H1 (cell line): ENCODE measurements around the gene MRPL11. TPM values are rescaled to one million over a fixed set of nuclear protein-coding genes. Genes with fewer than 3 reads are reported as not detected.

Experiments
- CTCF ChIA-PET: fragments of 300-600 bp; sonication (Branson Sonifier 250); formaldehyde crosslinking; loops from one replicate; lab custom pipeline; 2021; ENCODE audit not compliant: partially characterized antibody; lab: Charles Lee
- POLR2A ChIA-PET: fragments of 300-600 bp; sonication (Branson Sonifier 250); formaldehyde crosslinking; loops from one replicate; lab custom pipeline; 2021; ENCODE audit warnings: inconsistent platforms; ENCODE audit not compliant: partially characterized antibody; lab: Charles Lee
- DNase-seq, 2 experiments: peaks; one replicate each; pipeline versions ENCODE4 v3.0.0 to v3.0.0-alpha.2; 2010 to 2022; ENCODE audit warnings: low spot score in 2 of 2, low read depth in 1 of 2, mixed read lengths in 1 of 2
- FAIRE-seq: peaks from 2 replicates; lab custom pipeline; 2011; peaks lifted over from hg19 to GRCh38; lab: Jason Lieb, UNC
- H2AFZ ChIP-seq: 2 replicates; pipeline ENCODE4 v1.8.1; 2012; ENCODE audit warnings: low read length, inconsistent platforms
- H2AK5ac ChIP-seq: 2 replicates; pipeline ENCODE4 v1.6.1; 2013; ENCODE audit warnings: low read depth, low read length
- H2BK120ac ChIP-seq: replicated peaks from 2 replicates; pipeline ENCODE3; 2013; ENCODE audit warnings: low read depth, low read length, inconsistent platforms
- H2BK12ac ChIP-seq: 2 replicates; pipeline ENCODE4 v1.6.1; 2013; ENCODE audit warnings: low read depth, low read length
- H2BK15ac ChIP-seq: 2 replicates; pipeline ENCODE4 v1.6.1; 2013; ENCODE audit warnings: low read length
- H2BK20ac ChIP-seq: 2 replicates; pipeline ENCODE4 v1.6.1; 2013; ENCODE audit warnings: low read length
- H2BK5ac ChIP-seq: 2 replicates; pipeline ENCODE4 v1.6.1; 2013; ENCODE audit warnings: low read depth, low read length
- H3K14ac ChIP-seq: 2 replicates; pipeline ENCODE4 v1.6.1; 2013; ENCODE audit warnings: inconsistent platforms; ENCODE audit not compliant: insufficient read length
- H3K18ac ChIP-seq: 2 replicates; pipeline ENCODE4 v1.6.1; 2013; ENCODE audit warnings: low read length; ENCODE audit errors: extremely low read depth
- H3K23ac ChIP-seq: 2 replicates; pipeline ENCODE4 v1.6.1; 2013; ENCODE audit warnings: inconsistent platforms; ENCODE audit not compliant: insufficient read length
- H3K23me2 ChIP-seq: 2 replicates; pipeline ENCODE4 v1.6.1; 2013; ENCODE audit warnings: low read depth, low read length
- H3K27ac ChIP-seq: 2 replicates; pipeline ENCODE4 v1.6.1; 2011; ENCODE audit warnings: low read depth, low read length, inconsistent platforms
- H3K27me3 ChIP-seq, 4 experiments: replicated peaks in 1 of 4; 1 replicate in 1 of 4; 2 replicates in 3 of 4; pipeline versions ENCODE4 v1.6.1 to v1.8.1; 2011 to 2013; ENCODE audit warnings: low read length in 3 of 4, mild to moderate bottlenecking in 3 of 4, inconsistent platforms in 2 of 4, mixed read lengths in 2 of 4, moderate library complexity in 1 of 4; ENCODE audit not compliant: control insufficient read depth in 3 of 4, insufficient read depth in 3 of 4; ENCODE audit errors: extremely low read depth in 1 of 4
- H3K36me3 ChIP-seq, 4 experiments: 2 replicates each; pipeline versions ENCODE4 v1.6.1 to v1.8.1; 2011 to 2013; ENCODE audit warnings: mild to moderate bottlenecking in 4 of 4, low read length in 3 of 4, moderate library complexity in 2 of 4, control low read depth in 1 of 4, inconsistent platforms in 1 of 4; ENCODE audit not compliant: insufficient read depth in 4 of 4, control insufficient read depth in 2 of 4
- H3K4ac ChIP-seq: replicated peaks from 2 replicates; pipeline ENCODE3; 2013; ENCODE audit warnings: low read length, low read depth, mixed read lengths, inconsistent platforms; ENCODE audit not compliant: insufficient read length
- H3K4me1 ChIP-seq, 4 experiments: replicated peaks in 1 of 4; 1 replicate in 1 of 4; 2 replicates in 3 of 4; pipeline versions ENCODE4 v1.6.1 to v1.8.1; 2011 to 2013; ENCODE audit warnings: low read length in 3 of 4, inconsistent platforms in 2 of 4, mixed read lengths in 1 of 4; ENCODE audit not compliant: insufficient read depth in 4 of 4, control insufficient read depth in 3 of 4
- H3K4me2 ChIP-seq, 2 experiments: 2 replicates each; pipeline versions ENCODE4 v1.6.1 to v1.8.1; 2011 to 2013; ENCODE audit warnings: low read depth in 2 of 2, low read length in 2 of 2, control low read depth in 1 of 2, inconsistent platforms in 1 of 2, mild to moderate bottlenecking in 1 of 2; ENCODE audit not compliant: insufficient read depth in 1 of 2
- H3K4me3 ChIP-seq, 4 experiments: fragments of 200-600, 300-600 bp in 1 of 4; sonication (generic), shearing (Covaris generic), sonication (Bioruptor Twin) in 1 of 4; 2 replicates each; pipeline versions ENCODE4 v1.5.1 to v1.8.1; 2011 to 2016; ENCODE audit warnings: low read length in 4 of 4, low read depth in 3 of 4, control low read depth in 2 of 4, inconsistent platforms in 2 of 4, mild to moderate bottlenecking in 2 of 4, mixed read lengths in 1 of 4, moderate library complexity in 1 of 4; ENCODE audit not compliant: insufficient read depth in 2 of 4; ENCODE audit errors: extremely low read depth in 1 of 4
- H3K56ac ChIP-seq: replicated peaks from 2 replicates; pipeline ENCODE3; 2013; ENCODE audit warnings: low read depth, mild to moderate bottlenecking, mixed read lengths, low read length, inconsistent platforms; ENCODE audit not compliant: insufficient read length
- H3K79me1 ChIP-seq: 2 replicates; pipeline ENCODE4 v1.6.1; 2013; ENCODE audit warnings: low read depth, low read length, control low read depth
- H3K79me2 ChIP-seq, 2 experiments: 2 replicates each; pipeline versions ENCODE4 v1.6.1 to v1.8.1; 2012 to 2013; ENCODE audit warnings: low read length in 2 of 2, mild to moderate bottlenecking in 2 of 2, inconsistent platforms in 1 of 2; ENCODE audit not compliant: insufficient read depth in 2 of 2, control insufficient read depth in 1 of 2
- H3K9ac ChIP-seq, 4 experiments: replicated peaks in 1 of 4; 1 replicate in 1 of 4; 2 replicates in 3 of 4; pipeline versions ENCODE4 v1.6.1 to v1.8.1; 2011 to 2013; ENCODE audit warnings: low read depth in 3 of 4, low read length in 3 of 4, control low read depth in 2 of 4, mild to moderate bottlenecking in 2 of 4, moderate library complexity in 2 of 4, inconsistent platforms in 1 of 4; ENCODE audit errors: extremely low read depth in 1 of 4
- H3K9me3 ChIP-seq, 2 experiments: 2 replicates each; pipeline versions ENCODE4 v1.6.1 to v1.8.1; 2012 to 2013; ENCODE audit warnings: mild to moderate bottlenecking in 2 of 2, moderate library complexity in 2 of 2, control low read depth in 1 of 2, inconsistent platforms in 1 of 2, low read depth in 1 of 2, low read length in 1 of 2, mixed read lengths in 1 of 2; ENCODE audit not compliant: insufficient read depth in 2 of 2
- H4K20me1 ChIP-seq, 2 experiments: replicated peaks in 1 of 2; 2 replicates each; pipeline versions ENCODE3 to v1.8.1; 2011 to 2013; ENCODE audit warnings: inconsistent platforms in 2 of 2, low read length in 2 of 2, mild to moderate bottlenecking in 1 of 2; ENCODE audit not compliant: insufficient read depth in 2 of 2, control insufficient read depth in 1 of 2
- H4K5ac ChIP-seq: 2 replicates; pipeline ENCODE4 v1.6.1; 2013; ENCODE audit warnings: low read length, low read depth, mixed read lengths, inconsistent platforms; ENCODE audit not compliant: insufficient read length
- H4K8ac ChIP-seq: 2 replicates; pipeline ENCODE4 v1.8.0; 2013; ENCODE audit warnings: mild to moderate bottlenecking, moderate library complexity, low read length, inconsistent platforms; ENCODE audit not compliant: insufficient read depth; ENCODE audit errors: extremely low read depth
- H4K91ac ChIP-seq: replicated peaks from 2 replicates; pipeline ENCODE3; 2013; ENCODE audit warnings: low read length, mixed read lengths, inconsistent platforms; ENCODE audit not compliant: insufficient read length
- SP4 ChIP-seq: IDR thresholded peaks from 2 replicates; pipeline ENCODE4 v1.6.1; 2012; ENCODE audit warnings: low read length, inconsistent platforms
- WGBS, 2 experiments: shearing (Covaris generic) in 1 of 2; methylation state at CpG; one replicate each; pipeline versions ENCODE4 v1.1.6 to v1.1.7; 2013 to 2015; ENCODE audit warnings: low lambda C conversion rate in 2 of 2, mixed read lengths in 2 of 2, inconsistent platforms in 1 of 2, low coverage in 1 of 2, missing lambda C conversion rate in 1 of 2; ENCODE audit not compliant: insufficient replicate concordance in 2 of 2, insufficient coverage in 1 of 2, insufficient read length in 1 of 2; ENCODE audit errors: extremely low coverage in 1 of 2, missing lambda C conversion rate in 1 of 2; 5-methylcytosine and 5-hydroxymethylcytosine counted together
- polyA plus RNA-seq, 7 experiments: library from polyadenylated mRNA; depleted of rRNA in 3 of 7; stranded (reverse) in 5 of 7; unstranded in 2 of 7; fragments of >200 nt in 5 of 7; fragments of 200-250 nt in 2 of 7; gene quantifications; 1 replicate in 5 of 7; 2 replicates in 1 of 7; 4 replicates in 1 of 7; pipeline versions ENCODE4 v1.2.1 to v1.2.3, GENCODE V29; 2011 to 2013; ENCODE audit warnings: missing spikeins in 2 of 7, mixed read lengths in 2 of 7
- total RNA-seq: library from RNA; stranded (reverse); fragmentation: NEBNext Ultra II Directional; extraction: Animal tissue kit (Norgen Biotek cat#: 25700); gene quantifications from 2 replicates; pipeline ENCODE4 v1.2.1, GENCODE V29; 2021
- TF ChIP-seq, protein P1 (sequence below): IDR thresholded peaks from 2 replicates; pipeline ENCODE4 v1.6.1; 2011; ENCODE audit warnings: low read depth, mild to moderate bottlenecking, low read length; ENCODE audit not compliant: insufficient read depth

MRPL11 gene
- total and polyA plus RNA-seq, 2 of the 8 experiments (the other 6 are each of a cell fraction or from before 2014, with no cell fraction given), result 105 to 141 TPM

DNA sequence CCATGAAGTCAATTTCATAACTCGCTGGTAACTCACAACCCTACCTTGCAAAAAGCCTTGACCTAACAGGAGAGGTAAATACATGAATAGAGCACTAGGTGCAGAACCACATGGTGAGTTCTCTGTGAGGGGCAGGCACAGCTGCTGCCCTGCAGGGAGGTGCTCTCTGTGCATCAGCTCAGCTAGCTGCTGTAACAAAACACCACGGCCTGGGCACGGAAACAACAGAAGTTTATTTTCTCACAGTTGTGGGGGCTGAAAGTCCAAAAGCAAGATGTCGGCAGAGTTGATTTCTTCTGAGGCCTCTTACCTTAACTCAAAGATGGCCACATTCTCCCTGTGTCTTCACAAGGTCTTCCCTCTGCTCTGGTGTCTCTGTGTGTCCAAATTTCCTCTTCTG, 13.0 kb upstream of the MRPL11 start:
- POLR2A ChIA-PET, result no interaction called here
- TF ChIP-seq, protein P1, sequence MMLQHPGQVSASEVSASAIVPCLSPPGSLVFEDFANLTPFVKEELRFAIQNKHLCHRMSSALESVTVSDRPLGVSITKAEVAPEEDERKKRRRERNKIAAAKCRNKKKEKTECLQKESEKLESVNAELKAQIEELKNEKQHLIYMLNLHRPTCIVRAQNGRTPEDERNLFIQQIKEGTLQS, result no peak
- TF ChIP-seq SP4, result no peak

More for the DNA sequence above, 13.0 kb upstream of the MRPL11 start:
- FAIRE-seq, result no peak
- Histone ChIP-seq H3K79me1 (no peaks in the 10 kb centered on the region), H3K27ac (no peak overlapping the region), H4K20me1 (no peaks in the 10 kb centered on the region), H2BK5ac (no peak overlapping the region), H3K4ac (no peak overlapping the region), H2BK20ac (no peak overlapping the region), H3K23me2 (no peaks in the 10 kb centered on the region), H2BK15ac (no peak overlapping the region), H2BK12ac (no peak overlapping the region), H2AFZ (no peak overlapping the region), H3K79me2 (no peaks in the 10 kb centered on the region), H3K23ac (no peak overlapping the region), H3K18ac (no peak overlapping the region), H4K91ac (no peak overlapping the region), H3K9me3 (peaks cover 0 to 4% of the 10 kb centered on the region in 2 experiments; a peak in 1 of 4 replicates), H3K14ac (no peak overlapping the region), H3K36me3 (no peaks in the 10 kb centered on the region), H2BK120ac (no peak overlapping the region), H2AK5ac (no peak overlapping the region), H3K27me3 (no peaks in the 10 kb centered on the region; a peak in 1 of 7 replicates), H3K4me2 (no peak overlapping the region), H3K4me3 (no peak overlapping the region), H4K8ac (no peak overlapping the region), H4K5ac (no peak overlapping the region), H3K9ac (no peak overlapping the region), H3K56ac (no peak overlapping the region), H3K4me1 (peaks cover 0 to 4% (median 0%) of the 10 kb centered on the region in 4 experiments; a peak in 2 of 7 replicates)
- CTCF ChIA-PET, result interaction anchor here (1.0 kb wide), 1 partner anchor 13 kb away, joined by 3 read pairs; the partner anchor contains the start of gene MRPL11
- WGBS, 2 experiments, result 90% methylated on average over 4 of the region's 4 CpGs; no CpG with 5 or more reads in 1 of the 2 experiments
- DNase-seq, result no peak
